Measurements from ENCODE around the gene EPOP.

Gene EPOP

GRCh38 chr17:38674749-38675615 lies at the start of gene EPOP:
EPOP (minus strand) TSS chr17:38674957; CDS start chr17:38674495, 462 bp downstream.
- peak; percentile 90 to 91 for DNase-seq (ENCODE audit: low read depth in 2 of 2)

GRCh38 chr17:38721802-38722201 lies 47.0 kb upstream of the EPOP start:
- no peak for DNase-seq (ENCODE audit: low read depth in 2 of 2)

GRCh38 chr17:38720941-38721340 lies 46.2 kb upstream of the EPOP start:
- DNase-seq (ENCODE audit: low read depth in 2 of 2), result no peak

- DNase-seq (ENCODE audit: low read depth in 2 of 2), result no peak
These were observed 45.3 kb upstream of the EPOP start for GRCh38 chr17:38719943-38720641.

GRCh38 chr17:38719289-38719942 lies 44.7 kb upstream of the EPOP start:
- no peak for DNase-seq (ENCODE audit: low read depth in 2 of 2)

- DNase-seq (ENCODE audit: low read depth in 2 of 2), result no peak
These were observed 42.5 kb upstream of the EPOP start for GRCh38 chr17:38717139-38717745.

GRCh38 chr17:38716368-38717005 lies 41.7 kb upstream of the EPOP start:
- no peak for DNase-seq (ENCODE audit: low read depth in 2 of 2)

GRCh38 chr17:38715216-38715943 lies 40.6 kb upstream of the EPOP start:
- DNase-seq (ENCODE audit: low read depth in 2 of 2), result no peak

- DNase-seq (ENCODE audit: low read depth in 2 of 2), result no peak
These were observed 38.8 kb upstream of the EPOP start for GRCh38 chr17:38713456-38714075.

- DNase-seq (ENCODE audit: low read depth in 2 of 2), result no peak
These were observed 37.8 kb upstream of the EPOP start for GRCh38 chr17:38712593-38712992.

GRCh38 chr17:38711792-38712571 lies 37.2 kb upstream of the EPOP start:
- DNase-seq (ENCODE audit: low read depth in 2 of 2), result no peak

GRCh38 chr17:38710985-38711384 lies 36.2 kb upstream of the EPOP start:
- DNase-seq (ENCODE audit: low read depth in 2 of 2), result no peak

- no peak for DNase-seq (ENCODE audit: low read depth in 2 of 2)
These were observed 35.8 kb upstream of the EPOP start for GRCh38 chr17:38710604-38710962.

- DNase-seq (ENCODE audit: low read depth in 2 of 2), result no peak
These were observed 35.3 kb upstream of the EPOP start for GRCh38 chr17:38709864-38710603.

GRCh38 chr17:38709104-38709820 lies 34.5 kb upstream of the EPOP start:
- DNase-seq (ENCODE audit: low read depth in 2 of 2), result no peak

- no peak for DNase-seq (ENCODE audit: low read depth in 2 of 2)
These were observed 33.1 kb upstream of the EPOP start for GRCh38 chr17:38707678-38708351.

- no peak for DNase-seq (ENCODE audit: low read depth in 2 of 2)
These were observed 31.9 kb upstream of the EPOP start for GRCh38 chr17:38706505-38707216.
